HG02973 (cell line): Measurements from ENCODE around the gene ZC3H12D.
"Not testable (repeated sequence)": the region's sequence is repeated elsewhere in the genome, so short reads cannot be mapped to it uniquely, and the experiment has no call there.

Experiments
- ATAC-seq: cut with Tn5 transposase; IDR thresholded peaks from one replicate; pipeline ENCODE4 v1.9.1; 2021; ENCODE audit warnings: moderate library complexity; ENCODE audit not compliant: unreplicated experiment

The ZC3H12D gene

GRCh38 chr6:149460249-149460648 lies 24.6 kb downstream of the ZC3H12D start:
- not testable (repeated sequence) for ATAC-seq

- ATAC-seq: no peak
Measured at GRCh38 chr6:149459761-149460160, 25.1 kb downstream of the ZC3H12D start.

GRCh38 chr6:149458806-149459205 lies 26.0 kb downstream of the ZC3H12D start:
- ATAC-seq: no peak

- ATAC-seq: no peak
Measured at GRCh38 chr6:149458196-149458595, 26.6 kb downstream of the ZC3H12D start.

- ATAC-seq: no peak
Measured at GRCh38 chr6:149457316-149457884, 27.4 kb downstream of the ZC3H12D start.

GRCh38 chr6:149456311-149457021 lies 28.3 kb downstream of the ZC3H12D start:
- ATAC-seq: no peak

- no peak for ATAC-seq
Measured at GRCh38 chr6:149455031-149455732, 29.6 kb downstream of the ZC3H12D start.

GRCh38 chr6:149454346-149454848 lies 30.4 kb downstream of the ZC3H12D start:
- ATAC-seq: no peak

GRCh38 chr6:149453597-149454345 lies 31.0 kb downstream of the ZC3H12D start:
- no peak for ATAC-seq

GRCh38 chr6:149452037-149452939 lies 32.5 kb downstream of the ZC3H12D start:
- ATAC-seq: no peak

GRCh38 chr6:149451376-149452036 lies 33.3 kb downstream of the ZC3H12D start:
- ATAC-seq: no peak

GRCh38 chr6:149450679-149451375 lies 34.0 kb downstream of the ZC3H12D start:
- no peak for ATAC-seq

- no peak for ATAC-seq
Measured at GRCh38 chr6:149449831-149450678, 34.8 kb downstream of the ZC3H12D start.

- no peak for ATAC-seq
Measured at GRCh38 chr6:149448821-149449453, 35.9 kb downstream of the ZC3H12D start.

- ATAC-seq: no peak
Measured at GRCh38 chr6:149446791-149447376, 37.9 kb downstream of the ZC3H12D start.

GRCh38 chr6:149445573-149445972 lies 39.2 kb downstream of the ZC3H12D start:
- ATAC-seq: no peak

- no peak for ATAC-seq
Measured at GRCh38 chr6:149445095-149445466, 39.7 kb downstream of the ZC3H12D start.
